Astrocyte (in vitro differentiated cells and primary cell): ENCODE data around the gene HINT1. TPM values are rescaled to one million over a fixed set of nuclear protein-coding genes. Genes with fewer than 3 reads are reported as not detected.

ENCODE experiments used
- DNase-seq: peaks from one replicate; pipeline ENCODE4 v3.0.0-alpha.2; 2010; ENCODE audit warnings: low read depth
- FAIRE-seq: peaks from 2 replicates; lab custom pipeline; 2011; peaks lifted over from hg19 to GRCh38; lab: Jason Lieb, UNC
- H2AFZ ChIP-seq: 2 replicates; pipeline ENCODE4 v1.6.0; 2012; ENCODE audit warnings: low read depth, low read length, inconsistent platforms
- H3K27ac ChIP-seq: 2 replicates; pipeline ENCODE4 v1.5.1; 2011; ENCODE audit warnings: low read depth, low read length, inconsistent platforms
- H3K27me3 ChIP-seq: 2 replicates; pipeline ENCODE4 v1.6.0; 2011; ENCODE audit warnings: low read length, inconsistent platforms; ENCODE audit not compliant: insufficient read depth
- H3K36me3 ChIP-seq: 2 replicates; pipeline ENCODE4 v1.5.1; 2011; ENCODE audit warnings: low read length, inconsistent platforms; ENCODE audit not compliant: insufficient read depth
- H3K4me1 ChIP-seq: 2 replicates; pipeline ENCODE4 v1.5.1; 2011; ENCODE audit warnings: low read length, inconsistent platforms; ENCODE audit not compliant: insufficient read depth
- H3K4me2 ChIP-seq: 2 replicates; pipeline ENCODE4 v1.6.0; 2012; ENCODE audit warnings: low read length, inconsistent platforms
- H3K4me3 ChIP-seq: 2 replicates; pipeline ENCODE4 v1.5.1; 2011; ENCODE audit warnings: low read depth, mild to moderate bottlenecking, low read length, inconsistent platforms; ENCODE audit not compliant: insufficient read depth
- H3K79me2 ChIP-seq: 2 replicates; pipeline ENCODE4 v1.6.0; 2012; ENCODE audit warnings: mild to moderate bottlenecking, low read length, inconsistent platforms; ENCODE audit not compliant: insufficient read depth
- H3K9ac ChIP-seq: 2 replicates; pipeline ENCODE4 v1.6.0; 2012; ENCODE audit warnings: mild to moderate bottlenecking, low read length, inconsistent platforms
- H3K9me3 ChIP-seq: 2 replicates; pipeline ENCODE4 v1.5.1; 2012; ENCODE audit warnings: low read depth, mild to moderate bottlenecking, low read length, inconsistent platforms; ENCODE audit not compliant: insufficient read depth
- H4K20me1 ChIP-seq: 2 replicates; pipeline ENCODE4 v1.6.0; 2012; ENCODE audit warnings: low read length, inconsistent platforms; ENCODE audit not compliant: insufficient read depth
- H3K27ac Mint-ChIP-seq: one replicate; pipeline ENCODE4 v1.8.0; 2021; ENCODE audit warnings: mild to moderate bottlenecking, mixed read lengths; ENCODE audit not compliant: unreplicated experiment
- H3K27me3 Mint-ChIP-seq: one replicate; pipeline ENCODE4 v1.8.0; 2021; ENCODE audit warnings: low read depth, mixed read lengths; ENCODE audit not compliant: unreplicated experiment
- H3K36me3 Mint-ChIP-seq: one replicate; pipeline ENCODE4 v1.8.0; 2021; ENCODE audit warnings: low read depth, mixed read lengths; ENCODE audit not compliant: unreplicated experiment
- H3K4me1 Mint-ChIP-seq: one replicate; pipeline ENCODE4 v1.8.0; 2021; ENCODE audit warnings: low read depth, mixed read lengths; ENCODE audit not compliant: unreplicated experiment
- H3K4me3 Mint-ChIP-seq: one replicate; pipeline ENCODE4 v1.8.0; 2021; ENCODE audit warnings: mild to moderate bottlenecking, moderate library complexity, mixed read lengths; ENCODE audit not compliant: unreplicated experiment
- H3K9me3 Mint-ChIP-seq: one replicate; pipeline ENCODE4 v1.8.0; 2021; ENCODE audit warnings: mild to moderate bottlenecking, mixed read lengths; ENCODE audit not compliant: unreplicated experiment
- CTCF ChIP-seq: IDR thresholded peaks from 2 replicates; pipeline ENCODE4 v1.5.1; 2011; ENCODE audit warnings: low read depth, mild to moderate bottlenecking, inconsistent platforms, low read length, moderate library complexity; ENCODE audit not compliant: insufficient read depth
- EZH2 ChIP-seq: IDR thresholded peaks from 2 replicates; pipeline ENCODE4 v1.6.1; 2012; ENCODE audit warnings: mild to moderate bottlenecking, low read length, inconsistent platforms; ENCODE audit not compliant: insufficient read depth
- total RNA-seq: library from RNA; stranded (reverse); gene quantifications from 2 replicates; pipeline ENCODE4 v1.2.1, GENCODE V29; 2021

HINT1 gene
- total RNA-seq, 1 donor from 2014 or later: 243 TPM

- no peaks in the 10 kb centered on the region for H3K9me3 Mint-ChIP-seq
- no peak overlapping the region for H3K4me2 ChIP-seq
- no peaks in the 10 kb centered on the region for H3K9me3 ChIP-seq
- no peak overlapping the region for H3K4me3 Mint-ChIP-seq
- H2AFZ ChIP-seq: no peak overlapping the region
- no peaks in the 10 kb centered on the region for H4K20me1 ChIP-seq
- H3K4me3 ChIP-seq: no peak overlapping the region
- FAIRE-seq: no peak
- no peak overlapping the region for H3K27ac ChIP-seq
- peaks cover 9% of the 10 kb centered on the region for H3K4me1 Mint-ChIP-seq
- H3K27me3 Mint-ChIP-seq: peaks cover 3% of the 10 kb centered on the region
- H3K79me2 ChIP-seq: no peaks in the 10 kb centered on the region
- H3K36me3 Mint-ChIP-seq: no peaks in the 10 kb centered on the region
- no peaks in the 10 kb centered on the region for H3K4me1 ChIP-seq
- no peaks in the 10 kb centered on the region for H3K27me3 ChIP-seq
- TF ChIP-seq EZH2 (no peak), CTCF (no peak)
- H3K27ac Mint-ChIP-seq: no peak overlapping the region
- no peak for DNase-seq
- H3K9ac ChIP-seq: no peak overlapping the region
- H3K36me3 ChIP-seq: no peaks in the 10 kb centered on the region
These were observed 47.5 kb upstream of the HINT1 start for GRCh38 chr5:131212471-131213021.

- no peak overlapping the region for H3K27ac ChIP-seq
- no peaks in the 10 kb centered on the region for H3K79me2 ChIP-seq
- TF ChIP-seq EZH2: no peak
- TF ChIP-seq CTCF: no peak
- no peak for FAIRE-seq
- H3K27me3 ChIP-seq: no peaks in the 10 kb centered on the region
- Mint-ChIP-seq H3K4me1 (peaks cover 9% of the 10 kb centered on the region), H3K9me3 (no peaks in the 10 kb centered on the region), H3K4me3 (no peak overlapping the region), H3K27me3 (peaks cover 3% of the 10 kb centered on the region), H3K36me3 (no peaks in the 10 kb centered on the region), H3K27ac (no peak overlapping the region)
- H3K9ac ChIP-seq: no peak overlapping the region
- no peaks in the 10 kb centered on the region for H4K20me1 ChIP-seq
- H3K4me3 ChIP-seq: no peak overlapping the region
- H3K4me2 ChIP-seq: no peak overlapping the region
- no peak overlapping the region for H2AFZ ChIP-seq
- no peaks in the 10 kb centered on the region for H3K4me1 ChIP-seq
- no peaks in the 10 kb centered on the region for H3K36me3 ChIP-seq
- DNase-seq: no peak
- H3K9me3 ChIP-seq: no peaks in the 10 kb centered on the region
These were observed 46.6 kb upstream of the HINT1 start for GRCh38 chr5:131211669-131212068.

GRCh38 chr5:131210151-131210510 lies 45.1 kb upstream of the HINT1 start:
- no peak overlapping the region for H3K9ac ChIP-seq
- H3K79me2 ChIP-seq: no peaks in the 10 kb centered on the region
- no peak overlapping the region for H3K4me3 ChIP-seq
- no peak for DNase-seq
- no peaks in the 10 kb centered on the region for H3K4me1 ChIP-seq
- no peak overlapping the region for H2AFZ ChIP-seq
- no peak overlapping the region for H3K4me2 ChIP-seq
- no peaks in the 10 kb centered on the region for H3K36me3 ChIP-seq
- Mint-ChIP-seq H3K9me3 (no peaks in the 10 kb centered on the region), H3K27me3 (peaks cover 3% of the 10 kb centered on the region), H3K27ac (no peak overlapping the region), H3K36me3 (no peaks in the 10 kb centered on the region), H3K4me1 (peaks cover 5% of the 10 kb centered on the region), H3K4me3 (no peak overlapping the region)
- no peak for FAIRE-seq
- H3K27me3 ChIP-seq: no peaks in the 10 kb centered on the region
- TF ChIP-seq EZH2: no peak
- TF ChIP-seq CTCF: no peak
- H4K20me1 ChIP-seq: no peaks in the 10 kb centered on the region
- no peak overlapping the region for H3K27ac ChIP-seq
- no peaks in the 10 kb centered on the region for H3K9me3 ChIP-seq
